CD4-positive, alpha-beta T cell (primary cell): ENCODE measurements around the gene POLE4. TPM values are rescaled to one million over a fixed set of nuclear protein-coding genes. Genes with fewer than 3 reads are reported as not detected.

Experiments
- ATAC-seq: fragments of 200-7000 bp; cut with Tn5 transposase; one replicate; pipeline ENCODE4 v1.10.0; 2022; ENCODE audit warnings: mild to moderate bottlenecking; ENCODE audit not compliant: poor library complexity
- CTCF ChIA-PET: fragments of 350-600 bp; sonication (Branson Sonifier 250); formaldehyde crosslinking; loops from one replicate; lab custom pipeline; 2021; ENCODE audit warnings: antibody characterized with exemption, inconsistent platforms; lab: Charles Lee
- POLR2A ChIA-PET: fragments of 350-600 bp; sonication (Branson Sonifier 250); formaldehyde crosslinking; loops from one replicate; lab custom pipeline; 2021; ENCODE audit warnings: antibody characterized with exemption, inconsistent platforms; lab: Charles Lee
- DNase-seq, 14 experiments: peaks; one replicate each; pipeline ENCODE4 v3.0.0-alpha.2; 2013 to 2020; ENCODE audit warnings: mixed read lengths in 2 of 14
- H3K27ac ChIP-seq, 2 donors: one replicate each; pipeline versions ENCODE4 v1.5.1 to v1.7.0; 2013; ENCODE audit warnings: low read length in 2 of 2, low read depth in 1 of 2, mild to moderate bottlenecking in 1 of 2
- H3K27me3 ChIP-seq, 2 experiments: 1 replicate in 1 of 2; 2 replicates in 1 of 2; pipeline versions ENCODE4 v1.6.1 to v1.7.0; 2013; ENCODE audit warnings: low read length in 2 of 2, control low read depth in 1 of 2, mild to moderate bottlenecking in 1 of 2, moderate library complexity in 1 of 2; ENCODE audit not compliant: insufficient read depth in 2 of 2, control insufficient read depth in 1 of 2
- H3K36me3 ChIP-seq: one replicate; pipeline ENCODE4 v1.6.1; 2013; ENCODE audit warnings: low read length, control low read depth; ENCODE audit not compliant: insufficient read depth
- H3K4me1 ChIP-seq: one replicate; pipeline ENCODE4 v1.6.1; 2013; ENCODE audit warnings: low read length, control low read depth; ENCODE audit not compliant: insufficient read depth
- H3K4me3 ChIP-seq: one replicate; pipeline ENCODE4 v1.5.1; 2013; ENCODE audit warnings: mild to moderate bottlenecking, low read length, moderate library complexity
- H3K9me3 ChIP-seq, 2 experiments: 1 replicate in 1 of 2; 2 replicates in 1 of 2; pipeline versions ENCODE4 v1.6.1 to v1.7.0; 2013; ENCODE audit warnings: low read length in 2 of 2, mild to moderate bottlenecking in 2 of 2, control low read depth in 1 of 2, moderate library complexity in 1 of 2; ENCODE audit not compliant: control insufficient read depth in 1 of 2, insufficient read depth in 1 of 2
- H3K27ac Mint-ChIP-seq: one replicate; pipeline ENCODE4 v1.8.0; 2020; ENCODE audit warnings: mixed read lengths
- H3K27me3 Mint-ChIP-seq: one replicate; pipeline ENCODE4 v1.8.0; 2021; ENCODE audit warnings: mixed read lengths
- H3K36me3 Mint-ChIP-seq: one replicate; pipeline ENCODE4 v1.8.0; 2021; ENCODE audit warnings: low read depth, mixed read lengths
- H3K4me1 Mint-ChIP-seq: one replicate; pipeline ENCODE4 v1.8.0; 2021; ENCODE audit warnings: low read depth, mixed read lengths
- H3K4me3 Mint-ChIP-seq: one replicate; pipeline ENCODE4 v1.8.0; 2020; ENCODE audit warnings: mild to moderate bottlenecking, mixed read lengths
- H3K9me3 Mint-ChIP-seq: one replicate; pipeline ENCODE4 v1.8.0; 2020; ENCODE audit warnings: mixed read lengths
- CTCF ChIP-seq: fragments of 200-600 bp; IDR thresholded peaks from one replicate; pipeline ENCODE4 v1.8.0; 2022; ENCODE audit warnings: antibody characterized with exemption, mild to moderate bottlenecking
- intact Hi-C, 2 experiments: fragments of 100-400 bp; cut with DNase I in 1 of 2; cut with micrococcal nuclease in 1 of 2; formaldehyde crosslinking; loops; one replicate each; pipeline versions ENCODE4 v1.15.1 to v1.9.0; 2023 to 2025; cut with DNase I, micrococcal nuclease
- total RNA-seq, 174 experiments: library from RNA in 2 of 174; stranded (reverse) in 2 of 174; gene quantifications; one replicate each; pipeline ENCODE4 v1.2.3 and lab custom pipeline; 2021 to 2026

POLE4 gene
- total RNA-seq, 2 experiments from 2014 or later = 34.9 to 38.4 TPM

DNA sequence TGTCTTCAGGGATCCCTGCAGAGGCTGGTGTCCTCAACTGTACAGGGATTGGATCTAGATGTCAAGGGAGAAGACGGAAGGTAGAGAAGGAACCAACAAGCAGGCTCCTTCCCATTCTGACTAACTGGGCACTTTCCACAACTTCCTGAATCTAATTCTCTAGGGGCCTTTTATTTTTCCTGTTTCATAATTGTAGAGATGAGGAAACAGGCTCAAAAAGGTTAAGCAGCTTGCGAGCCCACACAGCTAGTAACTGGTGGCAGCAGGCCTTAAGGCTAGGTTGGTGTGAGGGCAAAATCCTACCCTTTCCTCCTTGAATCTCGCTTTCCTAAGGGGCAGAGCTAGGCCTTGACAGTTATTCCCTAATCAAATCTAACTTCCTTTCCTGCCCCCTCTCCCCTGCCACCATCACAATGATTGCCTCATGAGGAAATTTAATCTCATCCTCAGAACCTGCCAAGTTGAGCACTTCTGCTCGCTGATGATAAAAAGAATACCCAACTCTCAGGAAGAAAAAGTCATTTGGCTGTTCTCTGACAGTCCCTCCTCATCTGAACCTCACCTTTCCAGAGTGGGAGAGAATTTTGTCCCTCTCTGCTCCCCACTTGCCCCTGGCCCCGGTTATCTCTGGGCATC is 35.7 kb upstream of the POLE4 start:
- Histone ChIP-seq H3K27ac (no peak overlapping the region), H3K9me3 (no peaks in the 10 kb centered on the region), H3K27me3 (peaks cover 0 to 7% of the 10 kb centered on the region in 2 experiments), H3K36me3 (no peaks in the 10 kb centered on the region), H3K4me3 (no peak overlapping the region), H3K4me1 (peaks cover 10% of the 10 kb centered on the region)
- H3K4me3 Mint-ChIP-seq = no peak overlapping the region
- ChIA-PET POLR2A (no interaction called here), CTCF (no interaction called here)
- no peak overlapping the region for H3K27ac Mint-ChIP-seq
- no peak for DNase-seq
- H3K9me3 Mint-ChIP-seq = peaks cover 4% of the 10 kb centered on the region
- no peak for ATAC-seq
- no peaks in the 10 kb centered on the region for H3K27me3 Mint-ChIP-seq
- peaks cover 11% of the 10 kb centered on the region for H3K4me1 Mint-ChIP-seq
- no peak for TF ChIP-seq CTCF
- intact Hi-C loops = loop anchor here in 1 of 2 experiments (5.0 kb wide), 1 partner anchor 320 kb away; no protein-coding TSS in a partner anchor
- H3K36me3 Mint-ChIP-seq = no peaks in the 10 kb centered on the region

DNA sequence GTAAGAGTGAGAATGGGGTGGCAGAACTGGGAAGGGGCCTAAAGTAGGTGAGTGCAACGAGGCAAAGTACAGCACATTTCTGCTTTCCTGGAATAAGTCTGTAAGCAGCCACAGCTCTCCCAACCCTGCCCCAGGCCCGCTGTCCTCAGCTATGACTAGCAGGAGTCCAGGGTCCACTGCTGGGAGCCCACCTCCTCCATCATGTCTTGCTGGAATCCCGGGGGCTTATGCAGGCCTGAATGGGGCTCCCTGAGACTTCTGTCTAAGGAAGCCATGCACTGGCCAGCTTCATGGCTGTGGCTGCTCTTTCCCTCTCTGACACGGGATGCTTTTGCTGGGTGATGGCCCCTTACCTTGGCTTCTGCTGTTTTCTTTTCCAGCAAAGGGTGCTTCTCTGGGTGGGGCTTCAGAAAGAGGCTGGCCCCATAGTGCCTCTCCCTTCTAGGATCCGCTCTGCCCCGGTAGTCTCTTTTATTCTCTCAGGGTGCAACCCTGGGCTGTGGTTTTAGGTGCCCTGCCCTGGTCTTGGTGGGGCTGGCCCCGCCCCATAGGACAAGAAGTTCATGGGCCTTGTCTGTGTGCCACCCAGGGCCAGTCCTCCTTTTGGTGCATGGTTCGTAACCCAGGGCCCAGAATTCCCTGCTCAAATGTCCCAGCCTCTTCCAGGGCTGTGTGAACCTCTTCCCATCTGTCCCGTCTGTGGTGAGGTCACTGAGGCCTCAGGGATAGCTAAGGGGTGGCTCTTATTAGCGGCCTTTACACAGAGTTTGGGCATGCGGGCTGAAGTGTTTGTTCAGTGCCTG is 33.8 kb upstream of the POLE4 start:
- no peaks in the 10 kb centered on the region for H3K27me3 ChIP-seq
- Mint-ChIP-seq H3K27ac (no peak overlapping the region), H3K4me1 (peaks cover 6% of the 10 kb centered on the region), H3K4me3 (no peak overlapping the region), H3K36me3 (peaks cover 6% of the 10 kb centered on the region), H3K9me3 (peaks cover 4% of the 10 kb centered on the region), H3K27me3 (no peaks in the 10 kb centered on the region)
- ATAC-seq (no peak), DNase-seq (no peak)
- H3K4me3 ChIP-seq = no peak overlapping the region
- no peak overlapping the region for H3K27ac ChIP-seq
- CTCF ChIA-PET = no interaction called here
- H3K9me3 ChIP-seq = no peaks in the 10 kb centered on the region
- intact Hi-C loops = loop anchor here in 1 of 2 experiments (5.0 kb wide), 1 partner anchor 318 kb away; no protein-coding TSS in a partner anchor
- POLR2A ChIA-PET = no interaction called here
- TF ChIP-seq CTCF = no peak
- H3K36me3 ChIP-seq = no peaks in the 10 kb centered on the region
- peaks cover 5% of the 10 kb centered on the region for H3K4me1 ChIP-seq

DNA sequence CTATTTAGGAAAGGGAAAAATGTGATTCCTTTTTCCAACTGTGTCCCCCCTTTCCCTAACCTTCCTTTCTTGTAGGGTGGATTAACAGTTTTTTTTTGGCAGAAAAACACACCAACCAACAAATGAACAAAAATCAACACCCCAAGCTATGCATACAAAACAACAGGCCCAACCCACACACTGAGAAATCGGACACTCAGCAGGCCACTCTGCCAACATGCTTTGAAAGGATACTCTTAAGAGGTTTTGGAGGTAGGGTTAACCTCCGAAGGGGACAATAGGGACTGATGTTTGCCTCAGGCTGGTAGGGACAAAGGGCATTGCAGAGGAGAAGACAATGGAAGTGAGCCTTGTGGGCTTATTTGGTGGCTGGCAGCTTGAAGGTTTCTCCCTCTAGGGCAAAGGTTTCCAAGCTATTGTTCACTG is 33.1 kb upstream of the POLE4 start:
- no peak for TF ChIP-seq CTCF
- Mint-ChIP-seq H3K27me3 (no peaks in the 10 kb centered on the region), H3K36me3 (peaks cover 7% of the 10 kb centered on the region), H3K4me3 (no peak overlapping the region), H3K9me3 (peaks cover 4% of the 10 kb centered on the region), H3K27ac (no peak overlapping the region), H3K4me1 (no peaks in the 10 kb centered on the region)
- no peak overlapping the region for H3K4me3 ChIP-seq
- H3K27ac ChIP-seq = no peak overlapping the region
- DNase-seq = no peak
- H3K27me3 ChIP-seq = no peaks in the 10 kb centered on the region
- ATAC-seq = no peak
- no peaks in the 10 kb centered on the region for H3K9me3 ChIP-seq
- H3K36me3 ChIP-seq = no peaks in the 10 kb centered on the region
- H3K4me1 ChIP-seq = no peaks in the 10 kb centered on the region
- ChIA-PET POLR2A (no interaction called here), CTCF (no interaction called here)
- intact Hi-C loops = no loop called here
